Lung (tissue), 12 donors: ENCODE data around the gene COL25A1. TPM values are rescaled to one million over a fixed set of nuclear protein-coding genes. Genes with fewer than 3 reads are reported as not detected.
A peak's percentile ranks its signal among the peaks of the same experiment; 100 is the strongest.

Source experiments
- ATAC-seq: fragments of 200-7000 bp; cut with Tn5 transposase; one replicate; pipeline ENCODE4 v1.9.1; 2020; ENCODE audit warnings: moderate number of reproducible peaks; ENCODE audit not compliant: insufficient read depth, low FRiP score
- DNase-seq, 3 donors: peaks; one replicate each; pipeline ENCODE4 v3.0.0-alpha.2; 2013 to 2017
- H3K27ac ChIP-seq, 2 donors: one replicate each; pipeline ENCODE4 v1.5.1; 2013; ENCODE audit warnings: mild to moderate bottlenecking in 2 of 2, moderate library complexity in 2 of 2, control low read depth in 1 of 2, inconsistent platforms in 1 of 2, low read depth in 1 of 2, low read length in 1 of 2
- H3K27me3 ChIP-seq, 3 donors: one replicate each; pipeline ENCODE4 v1.5.1; 2013; ENCODE audit warnings: low read length in 2 of 3; ENCODE audit not compliant: control insufficient read depth in 3 of 3, insufficient read depth in 3 of 3
- H3K36me3 ChIP-seq, 4 donors: one replicate each; pipeline ENCODE4 v1.5.1; 2013; ENCODE audit warnings: low read length in 4 of 4, mild to moderate bottlenecking in 1 of 4, moderate library complexity in 1 of 4; ENCODE audit not compliant: control insufficient read depth in 4 of 4, insufficient read depth in 4 of 4
- H3K4me1 ChIP-seq, 5 donors: one replicate each; pipeline ENCODE4 v1.5.1; 2013; ENCODE audit warnings: low read length in 5 of 5, mild to moderate bottlenecking in 2 of 5, moderate library complexity in 1 of 5; ENCODE audit not compliant: control insufficient read depth in 5 of 5, insufficient read depth in 5 of 5
- H3K4me3 ChIP-seq: one replicate; pipeline ENCODE4 v1.5.1; 2013; ENCODE audit warnings: mild to moderate bottlenecking, control low read depth, moderate library complexity
- H3K9ac ChIP-seq, 2 donors: one replicate each; pipeline ENCODE4 v1.5.1; 2013; ENCODE audit warnings: low read length in 2 of 2, control low read depth in 1 of 2; ENCODE audit not compliant: insufficient read depth in 1 of 2
- H3K9me3 ChIP-seq, 4 donors: one replicate each; pipeline ENCODE4 v1.5.1; 2013; ENCODE audit warnings: low read length in 3 of 4, mild to moderate bottlenecking in 1 of 4, moderate library complexity in 1 of 4; ENCODE audit not compliant: control insufficient read depth in 4 of 4, insufficient read depth in 3 of 4
- CTCF ChIP-seq: IDR thresholded peaks from 2 replicates; pipeline ENCODE4 v1.5.1; 2012; ENCODE audit warnings: mild to moderate bottlenecking; ENCODE audit errors: control extremely low read depth, extremely low read depth
- WGBS, 2 donors: extraction: QIAGEN DNeasy Blood & Tissue Kit; methylation state at CpG; one replicate each; pipeline ENCODE4 v1.1.7; 2013; 5-methylcytosine and 5-hydroxymethylcytosine counted together
- polyA plus RNA-seq, 2 donors: library from polyadenylated mRNA; stranded (reverse); fragments of 200-250 nt; gene quantifications; one replicate each; pipeline ENCODE4 v1.2.1, GENCODE V29; 2013
- total RNA-seq, 2 donors: library from RNA; depleted of rRNA in 1 of 2; stranded (reverse); fragments of >200 nt in 1 of 2; gene quantifications; one replicate each; pipeline ENCODE4 v1.2.1, GENCODE V29; 2014 to 2021
- donor health status: control.
- donor health status: control.
- donor health status: Bipolar disorder and iron deficiency.
- donor health status: healthy.
- donor health status: DM: yes; HTN: yes; CAD: no.

COL25A1 gene
- total and polyA plus RNA-seq, 4 donors, result 0.06 to 3.5 (median 1.8) TPM

- H3K27me3 ChIP-seq, result no peaks in the 10 kb centered on the region
These were observed 462.0 kb downstream of the COL25A1 start for GRCh38 chr4:108840426-108840975.

DNA sequence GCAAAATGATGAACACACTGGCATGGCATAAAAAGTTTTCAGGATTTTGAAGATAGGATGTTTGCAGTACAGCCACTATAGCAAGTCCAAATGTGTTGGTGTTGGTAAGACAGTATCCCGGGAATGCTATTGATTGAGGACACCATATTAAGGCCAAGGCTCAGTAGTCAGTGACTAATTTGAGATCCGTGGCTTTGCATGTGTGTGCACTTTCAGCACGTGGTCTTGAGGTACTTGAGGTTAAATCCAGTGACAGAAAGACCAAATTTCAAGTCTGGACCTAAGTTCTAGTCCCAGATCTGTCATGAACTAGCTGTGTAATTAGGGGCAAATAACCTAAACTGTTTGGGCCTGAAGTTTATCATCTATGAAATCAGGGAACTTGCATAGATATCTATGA is 463.1 kb downstream of the COL25A1 start:
- WGBS, 2 donors, result 83 to 88% methylated on average over 3 of the region's 3 CpGs
- Histone ChIP-seq H3K9me3 (no peaks in the 10 kb centered on the region), H3K36me3 (no peaks in the 10 kb centered on the region), H3K9ac (no peak overlapping the region), H3K27ac (no peak overlapping the region), H3K27me3 (no peaks in the 10 kb centered on the region), H3K4me1 (no peaks in the 10 kb centered on the region), H3K4me3 (no peak overlapping the region)
- DNase-seq (no peak), ATAC-seq (no peak)
- no peak for TF ChIP-seq CTCF

More at GRCh38 chr4:108840426-108840975, 462.0 kb downstream of the COL25A1 start:
- Histone ChIP-seq H3K9me3 (no peaks in the 10 kb centered on the region), H3K4me3 (no peak overlapping the region), H3K4me1 (no peaks in the 10 kb centered on the region), H3K9ac (no peak overlapping the region), H3K27ac (no peak overlapping the region), H3K36me3 (no peaks in the 10 kb centered on the region)
- ATAC-seq (no peak), DNase-seq (no peak)
- no peak for TF ChIP-seq CTCF

DNA sequence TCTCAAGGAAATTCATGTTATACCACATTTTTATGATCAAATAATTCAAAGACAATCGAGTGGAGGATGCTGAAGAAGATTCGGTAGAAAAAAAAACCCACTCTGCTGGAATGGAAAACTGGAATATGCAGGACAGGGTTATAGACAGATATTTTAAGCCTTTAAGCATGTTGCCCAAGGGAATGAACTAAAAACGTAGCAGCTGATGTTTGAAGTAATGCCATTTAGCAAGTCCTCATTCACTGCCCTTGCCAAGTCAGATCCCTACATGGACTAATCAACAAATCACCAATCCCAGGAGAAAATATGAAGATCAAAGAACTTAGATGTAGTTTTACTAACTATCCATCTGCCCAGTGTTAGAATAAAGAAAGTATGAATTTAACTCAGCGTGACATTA is 464.0 kb downstream of the COL25A1 start:
- Histone ChIP-seq H3K4me3 (no peak overlapping the region), H3K27me3 (no peaks in the 10 kb centered on the region), H3K9ac (no peak overlapping the region), H3K9me3 (no peaks in the 10 kb centered on the region), H3K36me3 (no peaks in the 10 kb centered on the region), H3K4me1 (no peaks in the 10 kb centered on the region), H3K27ac (no peak overlapping the region)
- ATAC-seq, result no peak
- WGBS, 2 donors, result 80 to 86% methylated on average over 4 of the region's 4 CpGs
- DNase-seq, result no peak
- TF ChIP-seq CTCF, result no peak

- TF ChIP-seq CTCF, result no peak
- Histone ChIP-seq H3K9me3 (no peaks in the 10 kb centered on the region), H3K4me3 (no peak overlapping the region), H3K27ac (no peak overlapping the region), H3K4me1 (peaks cover 0 to 8% (median 5%) of the 10 kb centered on the region in 5 donors), H3K9ac (no peak overlapping the region), H3K36me3 (no peaks in the 10 kb centered on the region), H3K27me3 (no peaks in the 10 kb centered on the region)
- WGBS, 2 donors, result 33% methylated on average over 3 of the region's 3 CpGs
- ATAC-seq (no peak), DNase-seq (peak in 2 of 3 donors; percentile 66 to 73)
These were observed 467.5 kb downstream of the COL25A1 start for GRCh38 chr4:108834835-108835384.
